HFFc6 (cell line): ENCODE data around the gene NSMCE4A. TPM values are rescaled to one million over a fixed set of nuclear protein-coding genes. Genes with fewer than 3 reads are reported as not detected.
"Not testable (repeated sequence)": the region's sequence is repeated elsewhere in the genome, so short reads cannot be mapped to it uniquely, and the experiment has no call there.

ENCODE experiments used
- DNase-seq: peaks from one replicate; pipeline ENCODE4 v3.0.0-alpha.2; 2018
- H3K27ac Mint-ChIP-seq: 2 replicates; pipeline ENCODE4 v1.8.0; 2020; ENCODE audit warnings: mild to moderate bottlenecking, mixed read lengths
- H3K27me3 Mint-ChIP-seq: 2 replicates; pipeline ENCODE4 v1.8.0; 2021; ENCODE audit warnings: mild to moderate bottlenecking, moderate library complexity, mixed read lengths; ENCODE audit not compliant: insufficient read depth
- H3K36me3 Mint-ChIP-seq: 2 replicates; pipeline ENCODE4 v1.8.0; 2021; ENCODE audit warnings: low read depth, mixed read lengths
- H3K4me1 Mint-ChIP-seq: 2 replicates; pipeline ENCODE4 v1.8.0; 2020; ENCODE audit warnings: low read depth, mixed read lengths
- H3K4me3 Mint-ChIP-seq: 2 replicates; pipeline ENCODE4 v1.8.0; 2020; ENCODE audit warnings: mild to moderate bottlenecking, moderate library complexity, mixed read lengths
- H3K9me3 Mint-ChIP-seq: 2 replicates; pipeline ENCODE4 v1.8.0; 2020; ENCODE audit warnings: mild to moderate bottlenecking, mixed read lengths
- CTCF ChIP-seq: fragments of 200-600 bp; sonication (generic); IDR thresholded peaks from 2 replicates; pipeline ENCODE4 v1.5.0; 2021; ENCODE audit warnings: antibody characterized with exemption, mild to moderate bottlenecking
- total RNA-seq, 6 experiments: library from RNA; stranded (reverse); fragmentation: NEBNext Ultra II Directional; extraction: Animal tissue kit (Norgen Biotek cat#: 25700); gene quantifications; 2 replicates in 1 of 6; 3 replicates in 5 of 6; pipeline ENCODE4 v1.2.3, GENCODE V29; 2021

The NSMCE4A gene
- total RNA-seq, 6 experiments from 2014 or later, result 15.2 to 22.7 (median 20.8) TPM

GRCh38 chr10:121947343-121948330 lies 27.4 kb downstream of the NSMCE4A start:
- H3K4me3 Mint-ChIP-seq, result no peak overlapping the region
- H3K9me3 Mint-ChIP-seq, result no peaks in the 10 kb centered on the region
- H3K27ac Mint-ChIP-seq, result no peak overlapping the region
- H3K36me3 Mint-ChIP-seq, result no peaks in the 10 kb centered on the region
- no peaks in the 10 kb centered on the region; the same call in 1 of the 2 replicates for H3K27me3 Mint-ChIP-seq
- H3K4me1 Mint-ChIP-seq, result peaks cover 14% of the 10 kb centered on the region
- DNase-seq, result no peak
- no peak for TF ChIP-seq CTCF

- Mint-ChIP-seq H3K4me1 (peaks cover 27% of the 10 kb centered on the region), H3K9me3 (no peaks in the 10 kb centered on the region), H3K36me3 (no peaks in the 10 kb centered on the region), H3K4me3 (no peak overlapping the region; the same call in 1 of the 2 replicates), H3K27ac (peak overlapping the region; percentile 70), H3K27me3 (no peaks in the 10 kb centered on the region)
- DNase-seq, result peak; percentile 82
- TF ChIP-seq CTCF, result no peak
Observed at GRCh38 chr10:121942749-121943416, 32.1 kb downstream of the NSMCE4A start.

DNA sequence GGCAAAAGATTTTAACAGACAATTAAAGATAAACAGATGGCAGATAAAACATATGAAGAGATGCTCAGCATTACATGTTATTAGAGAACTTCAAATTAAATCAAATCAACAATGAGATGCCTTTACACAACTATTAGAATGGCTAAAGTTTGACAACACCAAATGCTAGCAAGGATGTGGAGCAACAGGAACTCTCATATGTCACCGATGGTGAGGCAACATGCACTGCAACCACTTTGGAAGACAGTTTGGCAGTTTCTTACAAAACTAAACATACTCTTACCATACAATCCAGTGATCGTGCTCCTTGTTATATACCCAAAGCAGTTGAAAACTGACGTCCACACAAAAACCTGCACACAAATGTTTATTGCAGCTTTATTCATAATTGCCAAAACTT lies 33.5 kb downstream of the NSMCE4A start:
- no peak overlapping the region for H3K4me3 Mint-ChIP-seq
- no peak overlapping the region for H3K27ac Mint-ChIP-seq
- H3K36me3 Mint-ChIP-seq, result no peaks in the 10 kb centered on the region
- TF ChIP-seq CTCF, result no peak
- H3K9me3 Mint-ChIP-seq, result no peaks in the 10 kb centered on the region
- peaks cover 27% of the 10 kb centered on the region for H3K4me1 Mint-ChIP-seq
- DNase-seq, result no peak
- H3K27me3 Mint-ChIP-seq, result no peaks in the 10 kb centered on the region

- Mint-ChIP-seq H3K27ac (no peak overlapping the region), H3K27me3 (no peaks in the 10 kb centered on the region), H3K4me1 (no peaks in the 10 kb centered on the region; the same call in 1 of the 2 replicates), H3K4me3 (no peak overlapping the region), H3K36me3 (no peaks in the 10 kb centered on the region), H3K9me3 (no peaks in the 10 kb centered on the region)
- DNase-seq, result no peak
- no peak for TF ChIP-seq CTCF
Observed at GRCh38 chr10:121936295-121936694, 38.7 kb downstream of the NSMCE4A start.

DNA sequence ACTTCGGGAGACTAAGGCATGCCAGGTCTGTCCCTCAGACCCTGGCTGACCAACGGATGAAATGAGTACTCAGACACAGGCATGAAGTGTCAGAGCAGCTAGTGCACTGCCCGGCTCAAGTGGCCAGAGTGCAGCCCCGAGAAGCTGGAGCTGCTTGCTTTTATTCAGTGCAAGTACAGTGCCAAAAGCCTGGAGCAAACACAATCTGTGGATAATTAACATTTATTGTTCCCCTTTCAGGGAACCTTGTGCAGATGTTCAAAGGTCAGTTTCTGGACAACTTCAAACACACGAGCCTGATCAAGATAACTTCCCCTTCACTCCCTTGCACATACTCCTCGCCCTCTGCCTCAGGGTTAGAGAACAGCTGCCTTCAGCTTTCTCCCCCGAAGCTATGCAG lies 39.3 kb downstream of the NSMCE4A start:
- DNase-seq, result no peak
- Mint-ChIP-seq H3K9me3 (no peaks in the 10 kb centered on the region), H3K27me3 (no peaks in the 10 kb centered on the region), H3K36me3 (no peaks in the 10 kb centered on the region), H3K4me3 (no peak overlapping the region), H3K27ac (no peak overlapping the region), H3K4me1 (no peaks in the 10 kb centered on the region)
- no peak for TF ChIP-seq CTCF

GRCh38 chr10:121930268-121931085 lies 44.5 kb downstream of the NSMCE4A start:
- DNase-seq, H3K27me3 Mint-ChIP-seq, H3K4me3 Mint-ChIP-seq, H3K36me3 Mint-ChIP-seq, H3K9me3 Mint-ChIP-seq: not testable (repeated sequence)
- peaks cover 24% of the 10 kb centered on the region for H3K4me1 Mint-ChIP-seq
- peak overlapping the region; percentile 9; the same call in 1 of the 2 replicates for H3K27ac Mint-ChIP-seq

GRCh38 chr10:121929585-121930267 lies 45.3 kb downstream of the NSMCE4A start:
- not testable (repeated sequence) for H3K9me3 Mint-ChIP-seq, H3K36me3 Mint-ChIP-seq, DNase-seq, H3K27me3 Mint-ChIP-seq
- Mint-ChIP-seq H3K27ac (peak overlapping the region; percentile 9), H3K4me3 (peak overlapping the region; percentile 60; the same call in 1 of the 2 replicates), H3K4me1 (peaks cover 30% of the 10 kb centered on the region)
